ENCODE data around the gene WASF2. TPM values are rescaled to one million over a fixed set of nuclear protein-coding genes. Genes with fewer than 3 reads are reported as not detected.

The WASF2 gene
- total RNA-seq, 5 donors from 2014 or later (not counting 1 experiment from before 2014, with no cell fraction given) = 145 to 161 (median 156) TPM

GRCh38 chr1:27491748-27492700, 2.1 kb upstream of the WASF2 start:
- peaks cover 0 to 3% of the 10 kb centered on the region in 2 donors for H3K27me3 Mint-ChIP-seq
- H3K36me3 Mint-ChIP-seq = no peaks in the 10 kb centered on the region
- H3K4me3 Mint-ChIP-seq = peak overlapping the region in 1 of 3 donors; percentile 96
- ChIA-PET CTCF (interaction anchor here (0.6 to 2.0 kb wide), 3 partner anchors 10 to 112 kb away, joined by 3 to 6 read pairs (median 4); partner anchors contain the start of gene AHDC1 (in 1 of the 2)), POLR2A (interaction anchor here in 1 of 2 donors (0.7 kb wide), 1 partner anchor 10 kb away, joined by 4 read pairs; no protein-coding TSS in a partner anchor)
- Histone ChIP-seq H3K27me3 (replicated peaks in 1 of 2; ENCODE audit: control insufficient read depth in 2 of 2, extremely low read depth in 1 of 2, insufficient read depth in 2 of 2, low read length in 1 of 2) (peaks cover 0 to 4% of the 10 kb centered on the region in 2 experiments), H3K4me3 (ENCODE audit: control insufficient read depth in 1 of 2, extremely low read depth in 1 of 2, low read length in 1 of 2) (no peak overlapping the region), H3K36me3 (ENCODE audit: control insufficient read depth in 2 of 2, extremely low read depth in 1 of 2, insufficient read depth in 1 of 2, low read length in 1 of 2) (no peaks in the 10 kb centered on the region), H3K4me1 (ENCODE audit: control insufficient read depth in 1 of 2, extremely low read depth in 1 of 2, insufficient read depth in 2 of 2, low read length in 2 of 2) (peaks cover 12 to 23% of the 10 kb centered on the region in 2 experiments), H3K27ac (ENCODE audit: low read length) (no peak overlapping the region), H3K9me3 (no peaks in the 10 kb centered on the region)
- no peaks in the 10 kb centered on the region for H3K9me3 Mint-ChIP-seq
- peaks cover 23 to 29% (median 24%) of the 10 kb centered on the region in 3 donors for H3K4me1 Mint-ChIP-seq
- peak overlapping the region; percentile 2 to 72 for H3K27ac Mint-ChIP-seq
- no peak for DNase-seq
- 83% methylated on average over 5 of the region's 9 CpGs for WGBS (ENCODE audit: insufficient coverage)
- no peak for ATAC-seq (replicated peaks in 1 of 4)

- ChIA-PET CTCF (interaction anchor here (0.5 to 1.6 kb wide), 15 partner anchors 7 to 193 kb away, joined by 3 to 8 read pairs (median 3); no protein-coding TSS in a partner anchor), POLR2A (interaction anchor here (0.5 to 0.8 kb wide), 2 partner anchors 8 to 11 kb away, joined by 3 to 8 read pairs; no protein-coding TSS in a partner anchor)
- Mint-ChIP-seq H3K27ac (peak overlapping the region; percentile 89 to 90), H3K27me3 (no peaks in the 10 kb centered on the region), H3K4me1 (peaks cover 34 to 47% (median 36%) of the 10 kb centered on the region in 3 donors), H3K4me3 (peak overlapping the region; percentile 92 to 98 (median 96)), H3K9me3 (no peaks in the 10 kb centered on the region), H3K36me3 (no peaks in the 10 kb centered on the region)
- ATAC-seq (replicated peaks in 1 of 4) (peak; percentile 13 to 38 (median 15)), DNase-seq (peak in 11 of 35 experiments; percentile 6 to 59 (median 22))
- H3K4me3 ChIP-seq (ENCODE audit: control insufficient read depth in 1 of 2, extremely low read depth in 1 of 2, low read length in 1 of 2) = peak overlapping the region; percentile 82 to 98
- 0% methylated on average over 21 of the region's 26 CpGs for WGBS (ENCODE audit: insufficient coverage)
- peaks cover 16 to 35% of the 10 kb centered on the region in 2 experiments for H3K4me1 ChIP-seq (ENCODE audit: control insufficient read depth in 1 of 2, extremely low read depth in 1 of 2, insufficient read depth in 2 of 2, low read length in 2 of 2)
- H3K36me3 ChIP-seq (ENCODE audit: control insufficient read depth in 2 of 2, extremely low read depth in 1 of 2, insufficient read depth in 1 of 2, low read length in 1 of 2) = no peaks in the 10 kb centered on the region
- H3K9me3 ChIP-seq = no peaks in the 10 kb centered on the region
- H3K27me3 ChIP-seq (replicated peaks in 1 of 2; ENCODE audit: control insufficient read depth in 2 of 2, extremely low read depth in 1 of 2, insufficient read depth in 2 of 2, low read length in 1 of 2) = no peaks in the 10 kb centered on the region
- peak overlapping the region; percentile 89 for H3K27ac ChIP-seq (ENCODE audit: low read length)
These were observed 430 bp downstream of the WASF2 start for GRCh38 chr1:27489501-27489972.

GRCh38 chr1:27487966-27488884, 1.7 kb downstream of the WASF2 start:
- no peaks in the 10 kb centered on the region for H3K9me3 ChIP-seq
- WGBS (ENCODE audit: insufficient coverage) = 10% methylated on average over 2 of the region's 6 CpGs
- peak overlapping the region; percentile 58 for H3K27ac ChIP-seq (ENCODE audit: low read length)
- DNase-seq = peak in 1 of 35 experiments; percentile 48
- H3K27ac Mint-ChIP-seq = peak overlapping the region; percentile 89 to 90
- H3K4me3 ChIP-seq (ENCODE audit: control insufficient read depth in 1 of 2, extremely low read depth in 1 of 2, low read length in 1 of 2) = peak overlapping the region; percentile 82 to 98
- ATAC-seq (replicated peaks in 1 of 4) = no peak
- no peaks in the 10 kb centered on the region for H3K27me3 ChIP-seq (replicated peaks in 1 of 2; ENCODE audit: control insufficient read depth in 2 of 2, extremely low read depth in 1 of 2, insufficient read depth in 2 of 2, low read length in 1 of 2)
- POLR2A ChIA-PET = interaction anchor here (0.5 to 0.7 kb wide), 4 partner anchors 14 to 597 kb away, joined by 3 to 11 read pairs (median 4); no protein-coding TSS in a partner anchor
- peaks cover 44 to 56% (median 47%) of the 10 kb centered on the region in 3 donors for H3K4me1 Mint-ChIP-seq
- H3K4me3 Mint-ChIP-seq = peak overlapping the region; percentile 92 to 98 (median 96)
- H3K27me3 Mint-ChIP-seq = no peaks in the 10 kb centered on the region
- H3K36me3 ChIP-seq (ENCODE audit: control insufficient read depth in 2 of 2, extremely low read depth in 1 of 2, insufficient read depth in 1 of 2, low read length in 1 of 2) = peaks cover 0 to 5% of the 10 kb centered on the region in 2 donors
- no peaks in the 10 kb centered on the region for H3K9me3 Mint-ChIP-seq
- H3K36me3 Mint-ChIP-seq = no peaks in the 10 kb centered on the region
- CTCF ChIA-PET = interaction anchor here in 1 of 2 donors (0.7 to 1.2 kb wide), 4 partner anchors 10 to 72 kb away, joined by 3 to 5 read pairs (median 3); no protein-coding TSS in a partner anchor
- peaks cover 18 to 43% of the 10 kb centered on the region in 2 experiments for H3K4me1 ChIP-seq (ENCODE audit: control insufficient read depth in 1 of 2, extremely low read depth in 1 of 2, insufficient read depth in 2 of 2, low read length in 2 of 2)

GRCh38 chr1:27485363-27485762, 4.6 kb downstream of the WASF2 start:
- Histone ChIP-seq H3K4me1 (ENCODE audit: control insufficient read depth in 1 of 2, extremely low read depth in 1 of 2, insufficient read depth in 2 of 2, low read length in 2 of 2) (peaks cover 18 to 41% of the 10 kb centered on the region in 2 experiments), H3K36me3 (ENCODE audit: control insufficient read depth in 2 of 2, extremely low read depth in 1 of 2, insufficient read depth in 1 of 2, low read length in 1 of 2) (peaks cover 0 to 5% of the 10 kb centered on the region in 2 donors), H3K27ac (ENCODE audit: low read length) (no peak overlapping the region), H3K27me3 (replicated peaks in 1 of 2; ENCODE audit: control insufficient read depth in 2 of 2, extremely low read depth in 1 of 2, insufficient read depth in 2 of 2, low read length in 1 of 2) (no peaks in the 10 kb centered on the region), H3K9me3 (no peaks in the 10 kb centered on the region), H3K4me3 (ENCODE audit: control insufficient read depth in 1 of 2, extremely low read depth in 1 of 2, low read length in 1 of 2) (no peak overlapping the region)
- ATAC-seq (replicated peaks in 1 of 4) = no peak
- DNase-seq = no peak
- POLR2A ChIA-PET = no interaction called here
- no peaks in the 10 kb centered on the region for H3K36me3 Mint-ChIP-seq
- no peaks in the 10 kb centered on the region for H3K27me3 Mint-ChIP-seq
- H3K4me1 Mint-ChIP-seq = peaks cover 63 to 72% (median 65%) of the 10 kb centered on the region in 3 donors
- peak overlapping the region in 1 of 3 donors; percentile 32 for H3K4me3 Mint-ChIP-seq
- no peaks in the 10 kb centered on the region for H3K9me3 Mint-ChIP-seq
- WGBS (ENCODE audit: insufficient coverage) = no CpG with 5 or more reads among the region's 1 CpG
- no peak overlapping the region for H3K27ac Mint-ChIP-seq
- CTCF ChIA-PET = no interaction called here

- POLR2A ChIA-PET = interaction anchor here in 1 of 2 donors (0.6 kb wide), 1 partner anchor 112 kb away, joined by 3 read pairs; no protein-coding TSS in a partner anchor
These were observed 6.3 kb downstream of the WASF2 start for GRCh38 chr1:27483659-27484058.

More at GRCh38 chr1:27483659-27484058, 6.3 kb downstream of the WASF2 start:
- no peaks in the 10 kb centered on the region for H3K27me3 Mint-ChIP-seq
- Histone ChIP-seq H3K27ac (ENCODE audit: low read length) (no peak overlapping the region), H3K9me3 (no peaks in the 10 kb centered on the region), H3K36me3 (ENCODE audit: control insufficient read depth in 2 of 2, extremely low read depth in 1 of 2, insufficient read depth in 1 of 2, low read length in 1 of 2) (peaks cover 0 to 5% of the 10 kb centered on the region in 2 donors), H3K4me3 (ENCODE audit: control insufficient read depth in 1 of 2, extremely low read depth in 1 of 2, low read length in 1 of 2) (no peak overlapping the region), H3K4me1 (ENCODE audit: control insufficient read depth in 1 of 2, extremely low read depth in 1 of 2, insufficient read depth in 2 of 2, low read length in 2 of 2) (peaks cover 15 to 37% of the 10 kb centered on the region in 2 experiments), H3K27me3 (replicated peaks in 1 of 2; ENCODE audit: control insufficient read depth in 2 of 2, extremely low read depth in 1 of 2, insufficient read depth in 2 of 2, low read length in 1 of 2) (no peaks in the 10 kb centered on the region)
- ATAC-seq (replicated peaks in 1 of 4) (no peak), DNase-seq (no peak)
- WGBS (ENCODE audit: insufficient coverage) = 100% methylated on average over 2 of the region's 2 CpGs
- H3K4me3 Mint-ChIP-seq = no peak overlapping the region
- H3K36me3 Mint-ChIP-seq = peaks cover 5% of the 10 kb centered on the region
- no peaks in the 10 kb centered on the region for H3K9me3 Mint-ChIP-seq
- CTCF ChIA-PET = interaction anchor here in 1 of 2 donors (0.6 kb wide), 1 partner anchor 265 kb away, joined by 3 read pairs; no protein-coding TSS in a partner anchor
- no peak overlapping the region for H3K27ac Mint-ChIP-seq
- peaks cover 59 to 72% (median 65%) of the 10 kb centered on the region in 3 donors for H3K4me1 Mint-ChIP-seq
